Type B pancreatic cell (in vitro differentiated cells): ENCODE measurements around the gene SNX8. TPM values are rescaled to one million over a fixed set of nuclear protein-coding genes. Genes with fewer than 3 reads are reported as not detected.
"Not testable (repeated sequence)": the region's sequence is repeated elsewhere in the genome, so short reads cannot be mapped to it uniquely, and the experiment has no call there.

Experiments
- DNase-seq: peaks from one replicate; pipeline ENCODE4 v3.0.0; 2021; ENCODE audit warnings: mixed read lengths; ENCODE audit not compliant: unreplicated experiment; ENCODE audit errors: extremely low spot score
- H3K27ac Mint-ChIP-seq: 2 replicates; pipeline ENCODE4 v1.8.0; 2021; ENCODE audit warnings: mild to moderate bottlenecking, mixed read lengths
- H3K27me3 Mint-ChIP-seq: 2 replicates; pipeline ENCODE4 v1.8.0; 2021; ENCODE audit warnings: mixed read lengths
- H3K36me3 Mint-ChIP-seq: 2 replicates; pipeline ENCODE4 v1.8.0; 2021; ENCODE audit warnings: mixed read lengths
- H3K4me1 Mint-ChIP-seq: one replicate; pipeline ENCODE4 v1.8.0; 2021; ENCODE audit warnings: mixed read lengths; ENCODE audit not compliant: unreplicated experiment
- H3K4me3 Mint-ChIP-seq: 2 replicates; pipeline ENCODE4 v1.8.0; 2021; ENCODE audit warnings: mild to moderate bottlenecking, mixed read lengths
- H3K9me3 Mint-ChIP-seq: 2 replicates; pipeline ENCODE4 v1.8.0; 2021; ENCODE audit warnings: mixed read lengths
- total RNA-seq: library from RNA; stranded (reverse); gene quantifications from 2 replicates; pipeline ENCODE4 v1.2.1, GENCODE V29; 2021; ENCODE audit warnings: low replicate concordance
- TF ChIP-seq, protein P1 (sequence below): fragments of 200-600 bp; sonication (generic); conservative IDR thresholded peaks from 2 replicates; pipeline ENCODE4 v1.5.0; 2021; ENCODE audit warnings: antibody characterized with exemption, mild to moderate bottlenecking

SNX8 gene
- total RNA-seq, 1 donor from 2014 or later: 29.1 TPM

DNA sequence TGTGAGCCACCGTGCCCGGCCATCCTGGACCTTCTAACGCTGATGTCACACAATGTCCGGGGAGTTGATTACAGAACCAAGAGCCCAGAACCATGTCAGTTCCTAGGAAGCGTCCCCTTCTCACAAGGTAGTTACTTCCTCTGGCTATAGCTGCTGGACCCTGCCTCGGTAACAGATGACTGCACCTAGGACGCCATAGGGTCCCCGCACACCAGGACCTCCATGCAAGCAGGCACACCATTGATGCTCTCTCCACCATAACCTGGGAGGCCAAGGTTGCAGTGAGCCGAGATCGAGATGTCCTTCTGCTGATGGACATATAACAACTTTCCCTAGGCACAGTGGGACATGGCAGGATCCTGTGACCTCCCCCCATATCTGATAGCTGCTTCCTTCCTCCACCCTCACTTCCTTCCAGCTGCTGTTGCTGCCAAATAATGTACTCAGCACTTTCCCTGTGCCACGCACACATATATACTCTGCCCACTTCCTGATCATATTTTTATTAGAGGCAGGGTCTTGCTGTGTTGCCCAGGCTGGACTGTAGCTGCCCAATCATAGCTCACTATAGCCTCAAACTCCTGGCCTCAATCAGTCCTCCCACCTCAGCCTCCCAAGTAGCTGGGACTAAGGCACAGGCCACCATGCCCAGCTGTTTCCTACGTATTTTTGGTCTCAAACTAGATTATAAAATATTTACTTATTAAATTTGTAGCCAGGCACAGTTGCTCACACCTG, 3.5 kb upstream of the SNX8 start:
- TF ChIP-seq, protein P1, sequence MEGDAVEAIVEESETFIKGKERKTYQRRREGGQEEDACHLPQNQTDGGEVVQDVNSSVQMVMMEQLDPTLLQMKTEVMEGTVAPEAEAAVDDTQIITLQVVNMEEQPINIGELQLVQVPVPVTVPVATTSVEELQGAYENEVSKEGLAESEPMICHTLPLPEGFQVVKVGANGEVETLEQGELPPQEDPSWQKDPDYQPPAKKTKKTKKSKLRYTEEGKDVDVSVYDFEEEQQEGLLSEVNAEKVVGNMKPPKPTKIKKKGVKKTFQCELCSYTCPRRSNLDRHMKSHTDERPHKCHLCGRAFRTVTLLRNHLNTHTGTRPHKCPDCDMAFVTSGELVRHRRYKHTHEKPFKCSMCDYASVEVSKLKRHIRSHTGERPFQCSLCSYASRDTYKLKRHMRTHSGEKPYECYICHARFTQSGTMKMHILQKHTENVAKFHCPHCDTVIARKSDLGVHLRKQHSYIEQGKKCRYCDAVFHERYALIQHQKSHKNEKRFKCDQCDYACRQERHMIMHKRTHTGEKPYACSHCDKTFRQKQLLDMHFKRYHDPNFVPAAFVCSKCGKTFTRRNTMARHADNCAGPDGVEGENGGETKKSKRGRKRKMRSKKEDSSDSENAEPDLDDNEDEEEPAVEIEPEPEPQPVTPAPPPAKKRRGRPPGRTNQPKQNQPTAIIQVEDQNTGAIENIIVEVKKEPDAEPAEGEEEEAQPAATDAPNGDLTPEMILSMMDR: no peak
- Mint-ChIP-seq H3K4me3 (peak overlapping the region; percentile 6), H3K9me3 (no peaks in the 10 kb centered on the region), H3K4me1 (peaks cover under 1% of the 10 kb centered on the region), H3K27me3 (peaks cover 2% of the 10 kb centered on the region), H3K27ac (peak overlapping the region; percentile 5), H3K36me3 (no peaks in the 10 kb centered on the region)
- no peak for DNase-seq

DNA sequence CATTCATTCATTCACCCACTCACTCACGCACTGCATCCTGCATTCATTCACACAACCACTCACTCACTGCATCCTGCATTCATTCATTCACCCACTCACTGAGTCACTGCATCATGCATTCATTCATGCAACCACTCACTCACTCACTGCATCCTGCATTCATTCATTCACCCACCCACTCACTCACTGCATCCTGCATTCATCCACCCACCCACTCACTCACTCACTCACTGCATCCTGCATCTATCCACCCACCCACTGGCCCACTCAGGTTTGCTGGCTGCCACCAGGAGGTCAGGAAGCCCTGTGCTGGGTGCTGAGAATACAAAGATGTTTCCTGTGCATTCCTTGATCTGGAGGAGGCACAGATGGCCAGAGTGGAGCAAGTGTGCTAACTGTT, 2.3 kb upstream of the SNX8 start:
- peaks cover 6% of the 10 kb centered on the region for H3K4me1 Mint-ChIP-seq
- TF ChIP-seq, protein P1: no peak
- no peaks in the 10 kb centered on the region for H3K36me3 Mint-ChIP-seq
- H3K4me3 Mint-ChIP-seq: no peak overlapping the region
- no peak overlapping the region for H3K27ac Mint-ChIP-seq
- peaks cover 2% of the 10 kb centered on the region for H3K27me3 Mint-ChIP-seq
- DNase-seq: no peak
- no peaks in the 10 kb centered on the region for H3K9me3 Mint-ChIP-seq

DNA sequence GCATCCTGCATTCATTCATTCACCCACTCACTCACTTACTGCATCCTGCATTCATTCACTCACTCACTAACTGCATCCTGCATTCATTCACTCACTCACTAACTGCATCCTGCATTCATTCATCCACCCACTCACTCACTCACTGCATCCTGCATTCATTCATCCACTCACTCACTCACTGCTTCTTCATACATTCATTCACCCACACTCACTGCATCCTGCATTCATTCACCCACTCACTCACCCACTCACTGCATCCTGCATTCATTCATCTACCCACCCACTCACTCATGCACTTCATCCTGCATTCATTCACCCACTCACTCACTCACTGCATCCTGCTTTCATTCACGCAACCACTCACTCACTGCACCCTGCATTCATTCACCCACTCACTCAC, 1.5 kb upstream of the SNX8 start:
- DNase-seq: no peak
- Mint-ChIP-seq H3K27ac (no peak overlapping the region), H3K27me3 (peaks cover 2% of the 10 kb centered on the region), H3K36me3 (no peaks in the 10 kb centered on the region), H3K9me3 (no peaks in the 10 kb centered on the region), H3K4me1 (peaks cover 6% of the 10 kb centered on the region), H3K4me3 (no peak overlapping the region)
- TF ChIP-seq, protein P1: no peak

DNA sequence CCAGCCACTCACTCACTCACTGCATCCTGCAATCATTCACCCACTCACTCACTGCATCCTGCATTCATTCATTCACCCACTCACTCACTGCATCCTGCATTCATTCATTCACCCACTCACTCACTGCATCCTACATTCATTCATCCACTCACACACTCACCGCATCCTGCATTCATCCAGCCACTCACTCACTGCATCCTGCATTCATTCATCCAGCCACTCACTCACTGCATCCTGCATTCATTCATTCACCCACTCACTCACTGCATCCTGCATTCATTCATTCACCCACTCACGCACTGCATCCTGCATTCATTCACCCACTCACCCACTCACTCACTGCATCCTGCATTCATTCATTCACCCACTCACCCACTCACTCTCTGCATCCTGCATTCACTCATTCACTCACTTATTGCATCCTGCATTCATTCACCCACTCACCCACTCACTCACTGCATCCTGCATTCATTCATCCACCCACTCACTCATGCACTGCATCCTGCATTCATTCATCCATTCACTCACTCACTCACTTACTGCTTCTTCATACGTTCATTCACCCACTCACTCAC, 802 bp upstream of the SNX8 start:
- H3K36me3 Mint-ChIP-seq, H3K4me1 Mint-ChIP-seq, H3K27me3 Mint-ChIP-seq, H3K27ac Mint-ChIP-seq, DNase-seq, H3K4me3 Mint-ChIP-seq, H3K9me3 Mint-ChIP-seq: not testable (repeated sequence)

DNA sequence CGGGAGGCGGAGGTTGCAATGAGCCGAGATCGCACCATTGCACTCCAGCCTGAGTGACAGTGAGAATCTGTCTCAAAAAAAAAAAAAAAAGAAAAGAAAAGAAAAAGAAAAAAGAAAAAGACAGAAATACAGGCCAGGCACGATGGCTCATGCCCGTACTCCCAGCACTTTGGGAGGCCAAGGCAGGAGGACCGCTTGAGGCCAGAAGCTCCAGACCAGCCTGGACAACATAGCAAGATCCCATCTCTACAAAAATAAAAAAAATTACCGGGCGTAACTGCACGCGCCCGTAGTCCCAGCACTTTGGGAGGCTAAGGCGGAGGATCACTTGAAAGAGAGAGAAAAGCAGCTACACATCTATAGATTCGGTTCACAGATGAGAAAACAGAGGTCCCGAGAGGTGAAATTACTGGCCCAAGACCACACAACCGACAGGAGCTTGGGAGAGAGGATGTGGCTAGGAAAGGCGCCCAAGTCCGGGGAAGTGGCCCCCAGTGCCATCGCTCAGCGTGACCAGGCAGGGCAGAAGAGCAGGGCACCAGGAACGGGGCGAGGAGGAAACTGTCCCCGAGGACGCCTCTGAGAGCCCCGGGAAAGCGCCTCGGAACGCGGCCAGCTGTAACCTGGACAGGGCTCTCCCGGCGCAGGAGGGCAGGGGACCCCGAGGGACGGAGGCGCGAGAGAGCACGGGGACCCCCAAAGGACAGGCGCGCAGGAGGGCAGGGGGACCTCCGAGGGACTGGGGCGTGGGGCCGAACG, 612 bp downstream of the SNX8 start:
- peak overlapping the region; percentile 88 for H3K27ac Mint-ChIP-seq
- TF ChIP-seq, protein P1: no peak
- H3K4me3 Mint-ChIP-seq: peak overlapping the region; percentile 95
- no peak for DNase-seq
- peaks cover 10% of the 10 kb centered on the region for H3K4me1 Mint-ChIP-seq
- H3K36me3 Mint-ChIP-seq: peaks cover 4% of the 10 kb centered on the region
- H3K9me3 Mint-ChIP-seq: no peaks in the 10 kb centered on the region
- H3K27me3 Mint-ChIP-seq: peaks cover 2% of the 10 kb centered on the region
